ENCODE results near the gene MS4A18.

DNA sequence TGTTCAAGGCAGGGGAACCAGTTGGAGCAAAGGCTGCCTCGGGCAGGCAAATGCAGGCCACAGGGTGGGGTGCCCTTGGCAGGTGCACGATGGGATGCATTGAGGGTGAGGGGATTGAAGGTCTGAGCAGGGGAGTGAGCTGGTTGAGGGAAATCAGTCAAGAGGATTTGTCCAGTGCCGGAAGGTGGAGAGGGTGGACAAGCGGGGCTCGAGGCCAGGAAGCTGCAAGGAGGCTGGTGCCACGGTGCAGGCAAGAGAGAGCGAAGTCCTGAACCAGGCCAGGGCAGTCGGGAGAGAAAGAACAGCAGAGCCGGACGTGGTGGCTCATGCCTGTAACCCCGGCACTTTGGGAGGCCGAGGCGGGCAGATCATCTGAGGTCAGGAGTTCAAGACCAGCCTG is 50.2 kb downstream of the MS4A18 start:
- TF ChIP-seq CTCF (IDR thresholded peaks at IDR 0.05 in 2 of 3, conservative IDR thresholded peaks at IDR 0.05 in 1 of 3; ENCODE audit: borderline replicate concordance in 1 of 3, insufficient read depth in 1 of 3, low read depth in 2 of 3, low read length in 2 of 3) = no peak
- no peak for TF ChIP-seq POLR2A (IDR thresholded peaks at IDR 0.05; ENCODE audit: borderline replicate concordance, extremely low read depth, insufficient read depth, insufficient read length)
- no peak for TF ChIP-seq POLR2AphosphoS5 (IDR thresholded peaks at IDR 0.05; ENCODE audit: low read depth, low read length)
- TF ChIP-seq ZBTB33 (IDR thresholded peaks at IDR 0.05; ENCODE audit: extremely low read depth, insufficient replicate concordance, low read length) = no peak
- TF ChIP-seq, protein P1, sequence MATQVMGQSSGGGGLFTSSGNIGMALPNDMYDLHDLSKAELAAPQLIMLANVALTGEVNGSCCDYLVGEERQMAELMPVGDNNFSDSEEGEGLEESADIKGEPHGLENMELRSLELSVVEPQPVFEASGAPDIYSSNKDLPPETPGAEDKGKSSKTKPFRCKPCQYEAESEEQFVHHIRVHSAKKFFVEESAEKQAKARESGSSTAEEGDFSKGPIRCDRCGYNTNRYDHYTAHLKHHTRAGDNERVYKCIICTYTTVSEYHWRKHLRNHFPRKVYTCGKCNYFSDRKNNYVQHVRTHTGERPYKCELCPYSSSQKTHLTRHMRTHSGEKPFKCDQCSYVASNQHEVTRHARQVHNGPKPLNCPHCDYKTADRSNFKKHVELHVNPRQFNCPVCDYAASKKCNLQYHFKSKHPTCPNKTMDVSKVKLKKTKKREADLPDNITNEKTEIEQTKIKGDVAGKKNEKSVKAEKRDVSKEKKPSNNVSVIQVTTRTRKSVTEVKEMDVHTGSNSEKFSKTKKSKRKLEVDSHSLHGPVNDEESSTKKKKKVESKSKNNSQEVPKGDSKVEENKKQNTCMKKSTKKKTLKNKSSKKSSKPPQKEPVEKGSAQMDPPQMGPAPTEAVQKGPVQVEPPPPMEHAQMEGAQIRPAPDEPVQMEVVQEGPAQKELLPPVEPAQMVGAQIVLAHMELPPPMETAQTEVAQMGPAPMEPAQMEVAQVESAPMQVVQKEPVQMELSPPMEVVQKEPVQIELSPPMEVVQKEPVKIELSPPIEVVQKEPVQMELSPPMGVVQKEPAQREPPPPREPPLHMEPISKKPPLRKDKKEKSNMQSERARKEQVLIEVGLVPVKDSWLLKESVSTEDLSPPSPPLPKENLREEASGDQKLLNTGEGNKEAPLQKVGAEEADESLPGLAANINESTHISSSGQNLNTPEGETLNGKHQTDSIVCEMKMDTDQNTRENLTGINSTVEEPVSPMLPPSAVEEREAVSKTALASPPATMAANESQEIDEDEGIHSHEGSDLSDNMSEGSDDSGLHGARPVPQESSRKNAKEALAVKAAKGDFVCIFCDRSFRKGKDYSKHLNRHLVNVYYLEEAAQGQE (IDR thresholded peaks at IDR 0.05; ENCODE audit: low read depth) = no peak
- no peak for TF ChIP-seq CBX3 (IDR thresholded peaks at IDR 0.05; ENCODE audit: low read depth)
- TF ChIP-seq ZNF274 (IDR thresholded peaks at IDR 0.05; ENCODE audit: low read depth, low read length) = no peak
- no peak for TF ChIP-seq ELF1 (IDR thresholded peaks at IDR 0.05; ENCODE audit: borderline replicate concordance, low read depth)
- TF ChIP-seq SIN3A (IDR thresholded peaks at IDR 0.05; ENCODE audit: low read depth) = no peak
- no peak for TF ChIP-seq TCF7L2 (IDR thresholded peaks at IDR 0.05; ENCODE audit: borderline replicate concordance, extremely low read depth, insufficient read depth, insufficient read length)
- no peak for TF ChIP-seq EZH2phosphoT487 (IDR thresholded peaks at IDR 0.05; ENCODE audit: borderline replicate concordance)
- no peak for TF ChIP-seq EZH2 (IDR thresholded peaks at IDR 0.05)
- TF ChIP-seq ZFX (IDR thresholded peaks at IDR 0.05) = no peak
- TF ChIP-seq CEBPB (IDR thresholded peaks at IDR 0.05; ENCODE audit: low read depth) = no peak

Measured in HCT116 (cell line).